ENCODE data around the gene FBXO46.
"Not testable (repeated sequence)": the region's sequence is repeated elsewhere in the genome, so short reads cannot be mapped to it uniquely, and the experiment has no call there.

Gene FBXO46

GRCh38 chr19:45687599-45687998 is 43.1 kb downstream of the FBXO46 start:
- no peak for DNase-seq (ENCODE audit: low read depth in 3 of 3, low spot score in 1 of 3)

GRCh38 chr19:45685045-45685444 is 45.7 kb downstream of the FBXO46 start:
- DNase-seq (ENCODE audit: low read depth in 3 of 3, low spot score in 1 of 3), result not testable (repeated sequence)

GRCh38 chr19:45682908-45683307 is 47.8 kb downstream of the FBXO46 start:
- DNase-seq (ENCODE audit: low read depth in 3 of 3, low spot score in 1 of 3), result no peak

- no peak for DNase-seq (ENCODE audit: low read depth in 3 of 3, low spot score in 1 of 3)
These were observed 48.6 kb downstream of the FBXO46 start for GRCh38 chr19:45682117-45682516.

GRCh38 chr19:45681391-45682015 is 49.2 kb downstream of the FBXO46 start:
- DNase-seq (ENCODE audit: low read depth in 3 of 3, low spot score in 1 of 3), result peak; percentile 60 to 83 (median 77)

- DNase-seq (ENCODE audit: low read depth in 3 of 3, low spot score in 1 of 3), result peak; percentile 45 to 74 (median 51)
These were observed 53.1 kb downstream of the FBXO46 start for GRCh38 chr19:45677351-45678230.

GRCh38 chr19:45676851-45677263 is 53.8 kb downstream of the FBXO46 start:
- peak in 1 of 3 donors; percentile 31 for DNase-seq (ENCODE audit: low read depth in 3 of 3, low spot score in 1 of 3)

- DNase-seq (ENCODE audit: low read depth in 3 of 3, low spot score in 1 of 3), result no peak
These were observed 55.8 kb downstream of the FBXO46 start for GRCh38 chr19:45674946-45675345.

- DNase-seq (ENCODE audit: low read depth in 3 of 3, low spot score in 1 of 3), result no peak
These were observed 59.8 kb downstream of the FBXO46 start for GRCh38 chr19:45670670-45671453.

- no peak for DNase-seq (ENCODE audit: low read depth in 3 of 3, low spot score in 1 of 3)
These were observed 62.3 kb downstream of the FBXO46 start for GRCh38 chr19:45668342-45668871.

- DNase-seq (ENCODE audit: low read depth in 3 of 3, low spot score in 1 of 3), result peak in 1 of 3 donors; percentile 41
These were observed 62.9 kb downstream of the FBXO46 start, which contains the start of gene GIPR for GRCh38 chr19:45667620-45668341. Gene GIPR, plus strand, starts transcription at chr19:45668221. Its CDS starts 1,300 bp downstream, at chr19:45669521.

GRCh38 chr19:45664575-45664974 is 66.1 kb downstream of the FBXO46 start:
- DNase-seq (ENCODE audit: low read depth in 3 of 3, low spot score in 1 of 3), result no peak

GRCh38 chr19:45663800-45664199 is 66.9 kb downstream of the FBXO46 start:
- no peak for DNase-seq (ENCODE audit: low read depth in 3 of 3, low spot score in 1 of 3)

GRCh38 chr19:45660636-45661035 is 70.1 kb downstream of the FBXO46 start:
- no peak for DNase-seq (ENCODE audit: low read depth in 3 of 3, low spot score in 1 of 3)
